ENCODE measurements around the gene C4orf54. TPM values are rescaled to one million over a fixed set of nuclear protein-coding genes. Genes with fewer than 3 reads are reported as not detected.

The C4orf54 gene
- total and polyA plus RNA-seq, 2 of the 8 experiments (the other 6 are each of a cell fraction or from before 2014, with no cell fraction given) = not detected

- no peak for TF ChIP-seq CHD7 (IDR thresholded peaks at IDR 0.05; ENCODE audit: insufficient replicate concordance, low read length)
- TF ChIP-seq NANOG (IDR thresholded peaks at IDR 0.05; ENCODE audit: insufficient read depth, low read depth, low read length, poor library complexity, severe bottlenecking) = no peak
- no peak for TF ChIP-seq RBBP5 (IDR thresholded peaks at IDR 0.05; ENCODE audit: borderline replicate concordance, low read depth, low read length)
- TF ChIP-seq, protein P1, sequence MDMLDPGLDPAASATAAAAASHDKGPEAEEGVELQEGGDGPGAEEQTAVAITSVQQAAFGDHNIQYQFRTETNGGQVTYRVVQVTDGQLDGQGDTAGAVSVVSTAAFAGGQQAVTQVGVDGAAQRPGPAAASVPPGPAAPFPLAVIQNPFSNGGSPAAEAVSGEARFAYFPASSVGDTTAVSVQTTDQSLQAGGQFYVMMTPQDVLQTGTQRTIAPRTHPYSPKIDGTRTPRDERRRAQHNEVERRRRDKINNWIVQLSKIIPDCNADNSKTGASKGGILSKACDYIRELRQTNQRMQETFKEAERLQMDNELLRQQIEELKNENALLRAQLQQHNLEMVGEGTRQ (IDR thresholded peaks at IDR 0.05; ENCODE audit: low read length) = no peak
- no peak for TF ChIP-seq MAFK (IDR thresholded peaks at IDR 0.05; ENCODE audit: low read depth, low read length)
- no peak for TF ChIP-seq EGR1 (IDR thresholded peaks at IDR 0.05; ENCODE audit: borderline replicate concordance, low read depth, low read length)
- no peak for TF ChIP-seq KDM4A (IDR thresholded peaks at IDR 0.05; ENCODE audit: low read depth, low read length, severe bottlenecking)
- TF ChIP-seq NRF1 (IDR thresholded peaks at IDR 0.05; ENCODE audit: low read depth, low read length) = no peak
- no peak for TF ChIP-seq SIX5 (IDR thresholded peaks at IDR 0.05; ENCODE audit: low read depth, low read length)
- no peak for TF ChIP-seq HDAC2 (IDR thresholded peaks at IDR 0.05; ENCODE audit: borderline replicate concordance in 1 of 2, low read depth in 2 of 2, low read length in 2 of 2)
Measured at GRCh38 chr4:99648321-99648720, 9.3 kb downstream of the C4orf54 start (continued).
